H9 (cell line): ENCODE measurements around the gene RPS27. TPM values are rescaled to one million over a fixed set of nuclear protein-coding genes. Genes with fewer than 3 reads are reported as not detected.

ENCODE experiments used
- DNase-seq: peaks from one replicate; pipeline ENCODE4 v3.0.0-alpha.2; 2017
- H2AFZ ChIP-seq: one replicate; pipeline ENCODE4 v1.6.1; 2013; ENCODE audit warnings: mild to moderate bottlenecking, low read length, control low read depth, moderate library complexity
- H2AK5ac ChIP-seq: 2 replicates; pipeline ENCODE4 v1.6.1; 2013; ENCODE audit warnings: low read length, control low read depth, mixed read lengths; ENCODE audit not compliant: insufficient read length
- H2BK120ac ChIP-seq: one replicate; pipeline ENCODE4 v1.6.1; 2013; ENCODE audit warnings: low read depth, mild to moderate bottlenecking, low read length, control low read depth, inconsistent platforms; ENCODE audit not compliant: poor library complexity, severe bottlenecking
- H2BK12ac ChIP-seq: 2 replicates; pipeline ENCODE4 v1.6.1; 2013; ENCODE audit warnings: low read length, control low read depth, mixed read lengths, low read depth; ENCODE audit not compliant: insufficient read length
- H2BK15ac ChIP-seq: 2 replicates; pipeline ENCODE4 v1.6.1; 2013; ENCODE audit warnings: low read depth, low read length, control low read depth
- H2BK20ac ChIP-seq: one replicate; pipeline ENCODE4 v1.6.1; 2013; ENCODE audit warnings: low read depth, mild to moderate bottlenecking, low read length, control low read depth, inconsistent platforms; ENCODE audit not compliant: poor library complexity, severe bottlenecking
- H2BK5ac ChIP-seq: 2 replicates; pipeline ENCODE4 v1.6.1; 2013; ENCODE audit warnings: low read length, control low read depth, mixed read lengths; ENCODE audit not compliant: insufficient read length
- H3K14ac ChIP-seq: 2 replicates; pipeline ENCODE4 v1.6.1; 2013; ENCODE audit warnings: low read length, control low read depth; ENCODE audit not compliant: insufficient read depth
- H3K18ac ChIP-seq: 2 replicates; pipeline ENCODE4 v1.6.1; 2013; ENCODE audit warnings: low read depth, mild to moderate bottlenecking, mixed read lengths, low read length, control low read depth; ENCODE audit not compliant: insufficient read length
- H3K23ac ChIP-seq: 2 replicates; pipeline ENCODE4 v1.6.1; 2013; ENCODE audit warnings: low read length, control low read depth, mixed read lengths, low read depth; ENCODE audit not compliant: insufficient read length
- H3K23me2 ChIP-seq: 2 replicates; pipeline ENCODE4 v1.6.1; 2013; ENCODE audit warnings: low read depth, mild to moderate bottlenecking, mixed read lengths, low read length, control low read depth; ENCODE audit not compliant: insufficient read length, poor library complexity, severe bottlenecking
- H3K27ac ChIP-seq: 2 replicates; pipeline ENCODE4 v1.5.1; 2013; ENCODE audit warnings: low read length, control low read depth, mixed read lengths, low read depth; ENCODE audit not compliant: insufficient read length
- H3K27me3 ChIP-seq: 2 replicates; pipeline ENCODE4 v1.6.1; 2013; ENCODE audit warnings: low read length, control low read depth, inconsistent platforms; ENCODE audit not compliant: insufficient read depth
- H3K4ac ChIP-seq: 2 replicates; pipeline ENCODE4 v1.6.1; 2013; ENCODE audit warnings: low read depth, mild to moderate bottlenecking, control low read depth, inconsistent platforms, low read length, moderate library complexity
- H3K4me1 ChIP-seq: 2 replicates; pipeline ENCODE4 v1.6.1; 2013; ENCODE audit warnings: low read length, control low read depth, inconsistent platforms; ENCODE audit not compliant: insufficient read depth
- H3K4me2 ChIP-seq: 2 replicates; pipeline ENCODE4 v1.6.1; 2013; ENCODE audit warnings: low read length, control low read depth, mixed read lengths; ENCODE audit not compliant: insufficient read length, insufficient read depth
- H3K56ac ChIP-seq: 2 replicates; pipeline ENCODE4 v1.6.1; 2013; ENCODE audit warnings: low read depth, mild to moderate bottlenecking, mixed read lengths, low read length, control low read depth; ENCODE audit not compliant: insufficient read length
- H3K79me1 ChIP-seq: 2 replicates; pipeline ENCODE4 v1.6.1; 2013; ENCODE audit warnings: low read depth, mild to moderate bottlenecking, moderate library complexity, low read length, control low read depth, inconsistent platforms; ENCODE audit not compliant: insufficient read depth, poor library complexity, severe bottlenecking
- H3K79me2 ChIP-seq: 2 replicates; pipeline ENCODE4 v1.6.1; 2013; ENCODE audit warnings: low read length, control low read depth, inconsistent platforms; ENCODE audit not compliant: insufficient read depth
- H3K9ac ChIP-seq: 2 replicates; pipeline ENCODE4 v1.6.1; 2013; ENCODE audit warnings: low read length, control low read depth, mixed read lengths; ENCODE audit not compliant: insufficient read length; ENCODE audit errors: extremely low read depth
- H3K9me3 ChIP-seq: one replicate; pipeline ENCODE4 v1.6.1; 2013; ENCODE audit warnings: low read depth, low read length, inconsistent platforms; ENCODE audit not compliant: control insufficient read depth
- H3T11ph ChIP-seq: one replicate; pipeline ENCODE4 v1.6.1; 2013; ENCODE audit warnings: mild to moderate bottlenecking, low read length, control low read depth, inconsistent platforms
- H4K20me1 ChIP-seq: one replicate; pipeline ENCODE4 v1.6.1; 2013; ENCODE audit not compliant: control insufficient read depth, insufficient read length, insufficient read depth
- H4K5ac ChIP-seq: 2 replicates; pipeline ENCODE4 v1.6.1; 2013; ENCODE audit warnings: low read depth, mild to moderate bottlenecking, mixed read lengths, low read length, control low read depth; ENCODE audit not compliant: insufficient read length
- H4K8ac ChIP-seq: replicated peaks from 2 replicates; pipeline ENCODE4 v1.6.1; 2013; ENCODE audit warnings: low read length, control low read depth, mixed read lengths, low read depth; ENCODE audit not compliant: insufficient read length
- H4K91ac ChIP-seq: 2 replicates; pipeline ENCODE4 v1.6.1; 2013; ENCODE audit warnings: low read depth, mild to moderate bottlenecking, moderate library complexity, mixed read lengths, low read length, control low read depth; ENCODE audit not compliant: insufficient read length
- H3K27ac Mint-ChIP-seq, 3 experiments: 2 replicates in 2 of 3; 3 replicates in 1 of 3; pipeline ENCODE4 v1.8.0; 2020 to 2021; ENCODE audit warnings: mixed read lengths in 3 of 3, mild to moderate bottlenecking in 1 of 3, moderate library complexity in 1 of 3
- H3K27me3 Mint-ChIP-seq: 2 replicates; pipeline ENCODE4 v1.8.0; 2021; ENCODE audit warnings: low read depth, mild to moderate bottlenecking, moderate library complexity, mixed read lengths
- H3K36me3 Mint-ChIP-seq, 3 experiments: 2 replicates in 2 of 3; 3 replicates in 1 of 3; pipeline ENCODE4 v1.8.0; 2020 to 2021; ENCODE audit warnings: low read depth in 3 of 3, mixed read lengths in 3 of 3; ENCODE audit not compliant: insufficient read depth in 1 of 3
- H3K4me1 Mint-ChIP-seq, 2 experiments: 2 replicates each; pipeline ENCODE4 v1.8.0; 2020; ENCODE audit warnings: mixed read lengths in 2 of 2
- H3K4me3 Mint-ChIP-seq, 2 experiments: 2 replicates in 1 of 2; 3 replicates in 1 of 2; pipeline ENCODE4 v1.8.0; 2020 to 2021; ENCODE audit warnings: mild to moderate bottlenecking in 2 of 2, mixed read lengths in 2 of 2, moderate library complexity in 1 of 2
- H3K9me3 Mint-ChIP-seq, 2 experiments: 2 replicates in 1 of 2; 3 replicates in 1 of 2; pipeline ENCODE4 v1.8.0; 2020; ENCODE audit warnings: mild to moderate bottlenecking in 2 of 2, mixed read lengths in 2 of 2, moderate library complexity in 1 of 2
- WGBS: extraction: QIAGEN DNeasy Blood & Tissue Kit; methylation state at CpG from one replicate; pipeline ENCODE4 v1.1.7; 2013; ENCODE audit warnings: missing lambda C conversion rate, low lambda C conversion rate, mixed read lengths; ENCODE audit not compliant: insufficient read length; ENCODE audit errors: extremely low coverage; 5-methylcytosine and 5-hydroxymethylcytosine counted together
- total RNA-seq: library from RNA; stranded (reverse); gene quantifications from 2 replicates; pipeline ENCODE4 v1.2.1, GENCODE V29; 2021
- TF ChIP-seq, protein P1 (sequence below): fragments of 200-600 bp; sonication (generic); conservative IDR thresholded peaks from 3 replicates; pipeline ENCODE4 v1.8.0; 2021; ENCODE audit warnings: antibody characterized with exemption, mild to moderate bottlenecking

The RPS27 gene
- total RNA-seq, 1 experiment from 2014 or later, result 2,321 TPM

DNA sequence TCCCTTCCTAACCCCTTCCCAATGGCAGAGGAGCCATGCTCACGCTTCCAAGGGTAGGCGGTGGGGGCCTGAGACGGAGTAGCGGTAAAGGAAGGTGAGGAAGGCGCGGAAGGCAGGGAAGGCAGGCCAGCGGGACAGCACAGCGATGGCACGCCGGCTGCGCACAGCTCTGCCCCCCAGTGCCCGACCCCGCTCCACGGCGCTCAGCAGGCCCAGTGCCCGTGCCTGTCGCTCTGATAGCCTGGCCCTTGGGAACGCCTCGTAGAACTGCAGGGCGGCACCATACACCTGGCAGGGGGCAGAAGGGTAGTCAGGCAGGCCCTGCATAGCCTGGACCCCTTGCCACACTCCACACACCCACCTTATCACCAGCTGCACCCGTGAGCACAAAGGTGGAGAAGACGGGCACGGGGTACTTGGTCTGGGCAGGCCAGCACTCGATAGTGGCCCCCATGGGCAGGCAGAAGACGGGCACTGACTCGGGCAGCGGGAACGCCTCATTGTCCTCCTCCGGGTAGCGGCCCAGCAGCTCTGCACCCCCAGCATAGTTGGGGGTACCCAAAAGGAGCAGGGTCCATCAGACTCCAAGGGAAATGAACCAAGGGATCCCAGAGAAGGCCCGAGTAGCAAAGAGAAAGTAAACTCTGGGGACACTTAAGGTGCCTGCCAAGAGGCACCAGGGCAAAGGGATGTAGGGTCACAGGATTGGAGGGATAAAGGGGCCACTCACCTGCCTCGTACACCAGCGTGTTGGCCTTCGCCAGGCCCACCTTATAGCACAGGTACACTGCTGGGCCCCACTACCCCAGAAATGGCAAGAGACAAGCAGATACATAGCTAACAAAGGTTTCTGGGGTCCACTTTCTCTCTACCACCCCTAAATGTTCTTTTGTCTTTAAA is 48.5 kb upstream of the RPS27 start:
- Mint-ChIP-seq H3K9me3 (no peaks in the 10 kb centered on the region), H3K36me3 (peaks cover 19 to 51% (median 48%) of the 10 kb centered on the region in 3 experiments), H3K27ac (no peak overlapping the region), H3K27me3 (no peaks in the 10 kb centered on the region), H3K4me3 (no peak overlapping the region), H3K4me1 (peaks cover 8 to 14% of the 10 kb centered on the region in 2 experiments)
- Histone ChIP-seq H4K20me1 (no peaks in the 10 kb centered on the region), H3K23ac (no peak overlapping the region), H2AFZ (no peak overlapping the region), H2BK12ac (no peak overlapping the region), H2BK20ac (no peak overlapping the region), H3K4me2 (no peak overlapping the region), H3K79me2 (no peaks in the 10 kb centered on the region), H3K4me1 (no peaks in the 10 kb centered on the region; the same call in 1 of the 2 replicates), H3T11ph (no peak overlapping the region), H3K4ac (no peak overlapping the region), H2BK15ac (no peak overlapping the region), H4K5ac (no peak overlapping the region), H3K18ac (no peak overlapping the region), H3K27ac (no peak overlapping the region), H2BK120ac (no peak overlapping the region), H2BK5ac (no peak overlapping the region), H3K27me3 (no peaks in the 10 kb centered on the region), H3K9ac (no peak overlapping the region), H3K14ac (no peak overlapping the region), H3K9me3 (no peaks in the 10 kb centered on the region), H3K56ac (no peak overlapping the region), H3K23me2 (peaks cover 5% of the 10 kb centered on the region), H4K91ac (no peak overlapping the region), H4K8ac (no peak overlapping the region), H3K79me1 (peaks cover 3% of the 10 kb centered on the region), H2AK5ac (no peak overlapping the region)
- DNase-seq, result no peak
- WGBS, result no CpG with 5 or more reads among the region's 34 CpGs
- TF ChIP-seq, protein P1, sequence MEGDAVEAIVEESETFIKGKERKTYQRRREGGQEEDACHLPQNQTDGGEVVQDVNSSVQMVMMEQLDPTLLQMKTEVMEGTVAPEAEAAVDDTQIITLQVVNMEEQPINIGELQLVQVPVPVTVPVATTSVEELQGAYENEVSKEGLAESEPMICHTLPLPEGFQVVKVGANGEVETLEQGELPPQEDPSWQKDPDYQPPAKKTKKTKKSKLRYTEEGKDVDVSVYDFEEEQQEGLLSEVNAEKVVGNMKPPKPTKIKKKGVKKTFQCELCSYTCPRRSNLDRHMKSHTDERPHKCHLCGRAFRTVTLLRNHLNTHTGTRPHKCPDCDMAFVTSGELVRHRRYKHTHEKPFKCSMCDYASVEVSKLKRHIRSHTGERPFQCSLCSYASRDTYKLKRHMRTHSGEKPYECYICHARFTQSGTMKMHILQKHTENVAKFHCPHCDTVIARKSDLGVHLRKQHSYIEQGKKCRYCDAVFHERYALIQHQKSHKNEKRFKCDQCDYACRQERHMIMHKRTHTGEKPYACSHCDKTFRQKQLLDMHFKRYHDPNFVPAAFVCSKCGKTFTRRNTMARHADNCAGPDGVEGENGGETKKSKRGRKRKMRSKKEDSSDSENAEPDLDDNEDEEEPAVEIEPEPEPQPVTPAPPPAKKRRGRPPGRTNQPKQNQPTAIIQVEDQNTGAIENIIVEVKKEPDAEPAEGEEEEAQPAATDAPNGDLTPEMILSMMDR, result no peak
